ENCODE results near the gene CA10.
A peak's percentile ranks its signal among the peaks of the same experiment; 100 is the strongest.

CA10 gene

DNA sequence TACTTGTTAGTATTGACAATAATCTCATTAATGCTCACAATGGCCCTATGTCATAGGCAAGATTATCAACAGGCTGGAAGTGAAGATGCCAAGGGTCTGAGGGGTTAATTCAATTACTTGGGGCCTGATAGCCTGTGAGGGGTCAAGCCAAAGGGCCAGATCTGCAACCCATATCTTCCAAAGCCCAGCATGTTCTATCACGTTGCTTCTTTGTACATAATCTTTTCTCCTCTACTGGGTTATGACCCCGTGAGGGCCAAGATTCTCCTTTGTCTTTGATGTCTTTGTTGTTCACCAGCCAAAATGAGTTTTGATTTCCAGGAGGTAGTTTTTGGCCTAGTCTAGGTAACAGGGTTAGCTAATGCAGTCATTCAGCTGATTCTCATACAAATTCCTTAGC, 551.0 kb downstream of the CA10 start:
- DNase-seq (ENCODE audit: low read depth, low spot score): no peak
- no peak overlapping the region for H3K4me3 ChIP-seq (ENCODE audit: low read length)

DNA sequence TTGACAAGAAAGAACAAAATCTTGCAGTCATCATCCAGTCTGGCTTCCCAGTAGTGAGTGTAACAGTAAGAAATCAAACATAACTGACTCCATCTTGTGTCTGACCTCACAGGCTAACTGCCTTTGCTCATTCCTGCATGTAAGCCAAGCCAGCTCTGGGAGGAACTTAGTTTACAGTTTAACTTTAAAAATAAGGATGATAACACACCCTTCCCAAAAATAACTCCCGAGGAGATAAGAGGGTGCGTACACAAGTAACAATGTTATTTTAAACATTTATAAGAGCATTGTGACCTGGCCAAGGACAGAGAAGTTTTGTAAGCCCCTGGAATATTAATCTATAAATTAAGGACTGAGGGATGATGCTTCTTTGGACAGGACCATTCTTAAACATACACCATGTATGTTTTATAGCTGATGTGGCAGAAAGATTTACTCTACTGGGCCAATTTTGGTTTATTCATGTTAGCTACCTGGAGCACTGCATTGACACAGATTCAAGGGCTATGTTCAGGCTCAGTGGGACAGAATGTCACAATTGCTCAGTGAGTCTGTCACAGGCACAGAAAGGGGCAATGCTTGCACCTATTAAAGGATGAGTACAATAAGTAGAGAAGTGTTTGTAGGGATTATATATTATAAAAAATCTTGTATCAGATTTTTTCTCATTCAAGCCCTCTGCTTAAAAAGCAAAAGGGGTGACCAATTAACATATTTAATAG, 554.1 kb downstream of the CA10 start:
- H3K4me3 ChIP-seq (ENCODE audit: low read length): no peak overlapping the region
- no peak for DNase-seq (ENCODE audit: low read depth, low spot score)

DNA sequence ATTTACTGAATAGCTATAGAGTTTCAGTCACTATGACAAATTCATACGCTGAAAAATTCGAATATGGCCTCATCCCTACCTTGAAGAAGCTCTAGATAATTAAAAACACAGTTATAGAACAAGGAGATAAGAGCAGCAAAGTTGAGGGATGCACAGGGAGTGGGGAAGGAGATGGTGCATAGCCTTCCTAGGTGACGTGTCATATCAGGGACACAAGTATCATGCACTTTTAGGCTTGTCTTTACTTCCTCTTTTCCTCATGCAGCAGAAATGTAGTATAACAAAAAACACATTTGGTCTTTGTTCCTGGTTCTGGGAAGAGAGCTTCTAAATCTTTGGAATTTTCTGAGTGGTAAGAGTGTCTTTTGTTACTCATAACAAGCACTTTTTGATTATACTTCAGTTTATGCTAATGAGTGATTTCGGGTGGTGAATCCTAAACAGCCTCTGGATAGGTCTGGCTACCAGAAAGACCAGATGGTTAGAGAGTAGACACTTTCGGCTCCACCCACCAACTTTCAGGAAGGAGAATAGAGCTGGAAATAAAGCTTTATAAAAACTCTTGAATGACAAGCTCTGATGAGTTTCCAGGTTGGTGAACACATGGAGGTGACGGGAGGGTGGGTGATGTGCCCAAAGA, 556.8 kb downstream of the CA10 start:
- no peak for DNase-seq (ENCODE audit: low read depth, low spot score)
- no peak overlapping the region for H3K4me3 ChIP-seq (ENCODE audit: low read length)

DNA sequence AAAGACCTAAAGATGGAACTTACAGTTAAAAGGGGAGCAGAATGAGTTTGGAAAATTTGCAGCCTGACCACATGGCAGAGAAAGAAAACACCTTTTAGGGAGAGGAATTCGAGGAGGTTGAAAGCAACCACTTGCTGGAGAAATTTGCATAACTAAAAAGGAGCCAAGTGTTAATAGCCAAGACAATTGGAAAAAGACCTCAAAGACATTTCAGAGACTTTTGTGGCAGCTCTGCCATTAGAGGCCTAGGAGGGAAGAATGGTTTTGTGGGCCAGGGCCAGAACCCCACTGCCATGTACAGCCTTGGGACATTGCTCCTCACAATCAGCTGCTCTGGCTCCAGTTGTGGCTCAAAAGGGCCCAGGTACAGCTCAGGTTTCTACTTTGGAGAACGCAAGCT, 559.7 kb downstream of the CA10 start:
- no peak for DNase-seq (ENCODE audit: low read depth, low spot score)
- H3K4me3 ChIP-seq (ENCODE audit: low read length): no peak overlapping the region

DNA sequence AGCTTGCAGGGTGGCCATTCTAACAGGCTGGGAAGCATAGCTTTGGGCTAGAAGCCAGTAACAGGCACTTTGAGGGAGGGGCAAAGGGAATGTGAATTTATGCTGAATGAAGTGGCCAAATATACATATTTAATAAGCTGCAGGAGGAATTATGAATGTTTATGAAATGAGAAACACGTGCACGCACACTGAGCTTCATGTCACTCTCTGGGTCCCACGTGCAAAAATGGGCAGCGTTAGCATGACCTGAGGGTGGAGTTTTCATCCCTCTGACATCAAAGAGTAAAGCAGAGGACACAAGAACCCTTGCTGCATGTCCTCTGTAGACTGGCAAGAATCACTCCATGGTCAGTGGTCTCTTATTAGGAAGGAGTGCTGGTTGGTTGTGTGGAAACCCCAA, 561.2 kb downstream of the CA10 start:
- DNase-seq (ENCODE audit: low read depth, low spot score): no peak

DNA sequence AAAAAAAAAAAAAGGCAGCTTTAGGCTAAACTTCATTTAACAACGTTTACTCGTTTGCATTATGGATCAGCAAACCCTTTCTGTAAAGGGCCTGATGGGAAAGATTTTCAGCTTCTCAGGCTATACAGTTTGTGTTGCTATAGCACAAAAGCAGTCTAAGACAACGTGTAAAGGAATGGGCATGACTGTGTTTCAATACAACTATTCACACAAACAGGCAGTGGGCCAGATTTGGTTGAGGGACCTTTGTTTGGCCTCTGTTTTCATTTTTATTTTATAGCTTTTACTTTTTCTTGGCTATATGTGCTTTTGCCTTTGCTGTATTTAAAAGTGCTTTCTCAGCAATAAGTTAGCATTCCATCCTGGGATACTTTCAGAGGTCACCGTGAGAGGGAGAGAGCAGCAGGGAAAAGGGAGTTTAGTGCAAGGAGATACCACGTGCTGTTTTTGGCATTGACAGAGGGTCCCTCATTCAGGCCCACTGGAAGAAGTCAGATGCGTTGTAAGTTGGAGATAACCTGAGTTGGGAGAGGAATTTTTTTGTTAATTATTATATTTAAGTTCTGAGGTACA, 562.6 kb downstream of the CA10 start:
- H3K4me3 ChIP-seq (ENCODE audit: low read length): no peak overlapping the region
- no peak for DNase-seq (ENCODE audit: low read depth, low spot score)

More for the DNA sequence above, 561.2 kb downstream of the CA10 start:
- H3K4me3 ChIP-seq (ENCODE audit: low read length): no peak overlapping the region

DNA sequence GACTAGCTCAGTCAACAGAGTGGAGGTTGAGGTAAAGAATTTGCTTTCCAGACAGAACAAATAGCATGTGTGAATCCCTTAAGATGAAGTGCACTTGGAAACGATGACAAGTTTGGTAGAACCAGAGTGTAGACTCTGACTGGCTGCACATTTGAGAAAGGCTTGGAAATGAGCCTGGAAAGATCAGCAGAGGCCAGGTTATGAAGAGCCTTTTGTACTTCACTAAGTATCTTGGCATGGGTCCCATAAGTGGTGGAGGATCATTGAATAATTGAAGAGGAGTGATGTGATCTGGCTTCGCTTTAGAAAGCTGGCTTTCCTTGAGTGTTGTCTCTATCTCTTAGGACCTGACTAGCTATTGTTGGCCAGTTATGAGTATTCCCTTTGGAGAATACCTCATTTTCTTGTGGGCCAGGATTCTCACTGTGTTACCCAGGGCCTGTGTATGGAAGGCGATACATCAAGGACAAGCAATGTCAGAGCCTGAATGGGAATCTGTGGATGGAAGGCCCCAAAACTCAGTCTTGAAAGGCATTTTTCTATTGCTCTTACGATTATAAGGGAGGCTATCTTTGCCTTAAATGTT, 568.4 kb downstream of the CA10 start:
- no peak for DNase-seq (ENCODE audit: low read depth, low spot score)
- no peak overlapping the region for H3K4me3 ChIP-seq (ENCODE audit: low read length)

DNA sequence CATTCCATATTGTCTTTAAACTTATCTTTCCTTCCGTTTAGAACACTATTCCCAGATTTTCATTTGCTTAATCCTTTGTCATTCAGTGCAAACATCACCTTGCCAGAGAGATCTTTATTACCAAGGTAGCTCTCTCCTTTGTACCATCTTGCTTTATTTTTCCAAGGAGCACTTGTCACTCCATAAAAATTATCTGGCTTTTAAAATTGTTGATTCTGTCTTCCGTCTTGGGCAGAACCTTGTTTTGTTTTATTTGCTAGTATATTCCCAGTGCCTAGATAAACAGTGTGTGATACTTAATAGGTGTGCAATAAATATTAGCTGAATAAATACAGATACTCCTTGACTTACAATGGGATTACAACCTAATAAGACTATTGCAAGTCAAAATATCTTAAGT, 570.5 kb downstream of the CA10 start:
- no peak overlapping the region for H3K4me3 ChIP-seq (ENCODE audit: low read length)
- no peak for DNase-seq (ENCODE audit: low read depth, low spot score)

DNA sequence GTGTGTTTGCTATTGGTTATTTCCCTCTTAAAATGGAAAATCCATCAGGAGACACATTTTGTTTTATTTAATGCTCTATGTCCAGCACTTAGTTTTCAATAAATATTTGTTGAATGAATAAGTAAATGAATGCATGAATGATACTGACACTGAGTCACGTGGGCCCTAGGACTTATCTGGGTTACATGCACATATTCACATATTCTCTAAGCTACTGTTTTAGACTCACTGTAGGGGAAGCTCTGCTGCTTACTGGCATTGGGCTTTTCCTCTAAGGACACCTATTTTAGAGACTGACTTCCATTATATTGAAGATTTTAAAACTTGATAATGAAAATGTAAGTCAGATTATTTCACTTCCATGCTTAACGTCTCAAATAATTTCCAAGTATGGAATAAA, 571.0 kb downstream of the CA10 start:
- no peak for DNase-seq (ENCODE audit: low read depth, low spot score)
- H3K4me3 ChIP-seq (ENCODE audit: low read length): no peak overlapping the region

DNA sequence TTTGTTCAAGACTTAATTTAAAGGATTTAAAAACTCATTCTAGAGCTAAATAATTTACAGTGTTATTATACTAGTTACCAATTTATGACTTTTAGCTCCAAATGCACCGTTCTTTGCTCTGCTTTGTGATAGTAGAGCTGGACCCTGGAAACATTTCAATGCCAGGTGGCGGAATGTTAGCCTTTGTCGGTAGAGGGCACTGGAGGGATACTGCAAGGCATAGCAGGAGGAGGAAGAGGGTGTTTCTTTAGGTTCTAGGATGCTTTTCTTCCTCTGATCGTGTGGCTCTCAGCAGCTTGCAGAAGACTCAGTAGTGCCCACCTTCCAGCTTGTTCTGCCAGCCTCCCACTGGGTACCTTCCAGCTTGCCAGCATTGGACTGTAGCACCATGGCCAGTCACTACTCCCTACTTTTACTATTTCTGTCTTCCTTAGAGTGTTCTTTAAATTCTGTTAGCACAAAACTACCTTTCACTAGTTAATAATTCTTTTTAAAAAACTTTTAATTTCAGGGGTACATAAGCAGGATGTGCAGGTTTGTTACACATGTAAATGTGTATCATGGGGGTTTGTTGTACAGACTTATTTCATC, 572.9 kb downstream of the CA10 start:
- H3K4me3 ChIP-seq (ENCODE audit: low read length): no peak overlapping the region
- DNase-seq (ENCODE audit: low read depth, low spot score): peak; percentile 28

DNA sequence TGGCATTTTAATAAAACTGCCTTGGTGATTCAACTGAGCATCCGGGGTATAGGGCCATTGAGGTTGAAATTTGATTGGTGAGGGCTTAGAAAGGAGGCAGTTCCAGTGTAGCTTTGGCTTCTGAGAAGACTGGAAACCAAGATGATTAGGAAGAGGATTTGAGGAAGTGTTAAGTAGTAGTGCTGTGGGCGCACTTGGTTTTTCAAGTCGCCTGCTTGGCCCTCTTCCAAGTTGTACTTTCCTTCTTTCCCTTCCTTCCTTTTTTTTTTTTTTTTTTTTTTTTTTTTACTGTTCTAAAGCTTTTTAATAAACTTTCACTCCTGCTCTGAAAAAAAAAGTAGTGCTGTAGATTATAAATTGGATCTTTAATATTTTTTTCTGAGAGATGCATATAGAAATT, 577.6 kb downstream of the CA10 start:
- H3K4me3 ChIP-seq (ENCODE audit: low read length): no peak overlapping the region
- DNase-seq (ENCODE audit: low read depth, low spot score): no peak

All from Jurkat, Clone E6-1 (cell line).